Hematopoietic multipotent progenitor cell treated with erythropoietin and hydrocortisone succinate and interleukin-3 and kit ligand, for 4 days (in vitro differentiated cells): ENCODE results near the gene WNT5B.

ENCODE experiments used
- DNase-seq: peaks from one replicate; pipeline ENCODE4 v3.0.0-alpha.2; 2015

WNT5B gene

GRCh38 chr12:1630827-1631591, 2.0 kb downstream of the WNT5B start:
- DNase-seq = no peak

GRCh38 chr12:1632702-1633101, 3.7 kb downstream of the WNT5B start:
- no peak for DNase-seq

GRCh38 chr12:1633459-1633858, 4.4 kb downstream of the WNT5B start:
- no peak for DNase-seq

- no peak for DNase-seq
Observed at GRCh38 chr12:1634149-1634548, 5.1 kb downstream of the WNT5B start.

- DNase-seq = peak; percentile 90
Observed at GRCh38 chr12:1634590-1635191, 5.7 kb downstream of the WNT5B start.

GRCh38 chr12:1635301-1636095, 6.5 kb downstream of the WNT5B start:
- DNase-seq = peak; percentile 53

- no peak for DNase-seq
Observed at GRCh38 chr12:1638203-1638602, 9.2 kb downstream of the WNT5B start.

GRCh38 chr12:1639538-1639937, 10.5 kb downstream of the WNT5B start:
- no peak for DNase-seq

GRCh38 chr12:1640328-1641234, 11.6 kb downstream of the WNT5B start:
- DNase-seq = no peak

- no peak for DNase-seq
Observed at GRCh38 chr12:1642513-1642912, 13.5 kb downstream of the WNT5B start.

GRCh38 chr12:1643043-1643442, 14.0 kb downstream of the WNT5B start:
- DNase-seq = no peak

GRCh38 chr12:1643905-1644533, 15.0 kb downstream of the WNT5B start:
- DNase-seq = no peak

GRCh38 chr12:1644534-1645438, 15.8 kb downstream of the WNT5B start:
- peak; percentile 49 for DNase-seq

- DNase-seq = no peak
Observed at GRCh38 chr12:1645819-1646218, 16.8 kb downstream of the WNT5B start.

GRCh38 chr12:1646569-1647284, 17.7 kb downstream of the WNT5B start:
- DNase-seq = peak; percentile 47

GRCh38 chr12:1647285-1647669, 18.2 kb downstream of the WNT5B start:
- DNase-seq = no peak

GRCh38 chr12:1650260-1650977, 21.4 kb downstream of the WNT5B start:
- DNase-seq = peak; percentile 55

GRCh38 chr12:1650978-1651361, 21.9 kb downstream of the WNT5B start:
- DNase-seq = no peak

GRCh38 chr12:1651946-1652345, 22.9 kb downstream of the WNT5B start:
- no peak for DNase-seq
